HCT116 (cell line): Measurements from ENCODE around the gene BCKDK. TPM values are rescaled to one million over a fixed set of nuclear protein-coding genes. Genes with fewer than 3 reads are reported as not detected.
"Not testable (repeated sequence)": the region's sequence is repeated elsewhere in the genome, so short reads cannot be mapped to it uniquely, and the experiment has no call there.

Experiments used
- ATAC-seq: fragments of 200-7000 bp; cut with Tn5 transposase; 2 replicates; pipeline ENCODE4 v1.9.1; 2020; ENCODE audit warnings: mild to moderate bottlenecking, moderate library complexity
- BruUV-seq: library from RNA; stranded (reverse); fragments of 400-500 nt; replicated peaks from 2 replicates; lab custom pipeline; 2021; lab: Mats Ljungman, UMichigan
- CTCF ChIA-PET: fragments of 300-600 bp; sonication (Branson Sonifier 250); formaldehyde crosslinking; loops from one replicate; lab custom pipeline; 2021; ENCODE audit warnings: antibody characterized with exemption; lab: Charles Lee
- POLR2A ChIA-PET: fragments of 300-600, 350-600 bp; sonication (Branson Sonifier 250); formaldehyde crosslinking; loops from one replicate; lab custom pipeline; 2021; ENCODE audit warnings: antibody characterized with exemption; lab: Charles Lee
- RAD21 ChIA-PET, 2 experiments: fragments of 300-600 bp; sonication (Branson Sonifier 250); formaldehyde crosslinking; loops; one replicate each; lab custom pipeline; 2023; ENCODE audit warnings: low total read pairs in 2 of 2; ENCODE audit not compliant: uncharacterized antibody in 2 of 2, unreplicated experiment in 2 of 2, low non-redundant PET in 1 of 2; lab: Charles Lee
- DNase-seq: peaks from one replicate; pipeline ENCODE4 v3.0.0-alpha.2; 2010; ENCODE audit warnings: low read depth, low spot score
- H2AFZ ChIP-seq: fragments of 200-600 bp; shearing (Covaris generic), sonication (generic); 2 replicates; pipeline ENCODE4 v1.6.1; 2017; ENCODE audit warnings: low read depth, mixed run types, mixed read lengths, antibody characterized with exemption, low read length; ENCODE audit not compliant: poor library complexity, severe bottlenecking
- H3K27ac ChIP-seq: 2 replicates; pipeline ENCODE4 v1.5.1; 2012; ENCODE audit warnings: low read depth, low read length
- H3K27me3 ChIP-seq: fragments of 200-600 bp; sonication (generic); 2 replicates; pipeline ENCODE4 v1.6.1; 2016; ENCODE audit warnings: mixed run types, low read length, mixed read lengths; ENCODE audit not compliant: insufficient read depth
- H3K36me3 ChIP-seq, 2 experiments: fragments of 200-500 bp in 1 of 2; fragments of 200-600 bp in 1 of 2; sonication (Bioruptor generic) in 1 of 2; sonication (generic) in 1 of 2; 2 replicates each; pipeline versions ENCODE4 v1.5.1 to v1.6.1; 2014 to 2016; ENCODE audit warnings: low read length in 2 of 2, inconsistent platforms in 1 of 2, mixed read lengths in 1 of 2, mixed run types in 1 of 2; ENCODE audit not compliant: insufficient read depth in 2 of 2, control insufficient read depth in 1 of 2
- H3K4me1 ChIP-seq, 2 experiments: fragments of 200-600 bp in 1 of 2; sonication (generic) in 1 of 2; 2 replicates each; pipeline versions ENCODE4 v1.5.1 to v1.6.1; 2012 to 2017; ENCODE audit warnings: low read length in 2 of 2, inconsistent platforms in 1 of 2, mild to moderate bottlenecking in 1 of 2, mixed read lengths in 1 of 2, mixed run types in 1 of 2, moderate library complexity in 1 of 2; ENCODE audit not compliant: insufficient read depth in 2 of 2, control insufficient read depth in 1 of 2
- H3K4me2 ChIP-seq: fragments of 200-600 bp; sonication (generic); 2 replicates; pipeline ENCODE4 v1.6.1; 2017; ENCODE audit warnings: mixed run types, low read length, mixed read lengths
- H3K4me3 ChIP-seq, 2 experiments: fragments of 200-600 bp in 1 of 2; sonication (generic) in 1 of 2; replicated peaks in 1 of 2; 2 replicates each; pipeline ENCODE4 v1.5.1; 2011 to 2016; ENCODE audit warnings: low read length in 2 of 2, control low read depth in 1 of 2, low read depth in 1 of 2, mild to moderate bottlenecking in 1 of 2, mixed read lengths in 1 of 2, mixed run types in 1 of 2
- H3K79me2 ChIP-seq: fragments of 200-600 bp; sonication (generic); 2 replicates; pipeline ENCODE4 v1.6.1; 2017; ENCODE audit warnings: mild to moderate bottlenecking, mixed run types, low read length, moderate library complexity, mixed read lengths; ENCODE audit not compliant: insufficient read depth
- H3K9ac ChIP-seq: fragments of 200-600 bp; sonication (generic); 2 replicates; pipeline ENCODE4 v1.6.1; 2016; ENCODE audit warnings: low read length, mixed read lengths
- H3K9me2 ChIP-seq: fragments of 200-600 bp; sonication (generic), shearing (Covaris generic); 2 replicates; pipeline ENCODE4 v1.6.1; 2017; ENCODE audit warnings: mixed run types, mild to moderate bottlenecking, moderate library complexity; ENCODE audit not compliant: insufficient read depth
- H3K9me3 ChIP-seq, 2 experiments: fragments of 200-500 bp in 1 of 2; fragments of 200-600 bp in 1 of 2; sonication (Bioruptor generic) in 1 of 2; sonication (generic) in 1 of 2; 2 replicates each; pipeline ENCODE4 v1.6.1; 2014 to 2017; ENCODE audit warnings: low read length in 2 of 2, mixed read lengths in 2 of 2, inconsistent platforms in 1 of 2, low read depth in 1 of 2, mild to moderate bottlenecking in 1 of 2, mixed run types in 1 of 2, moderate library complexity in 1 of 2; ENCODE audit not compliant: control insufficient read depth in 1 of 2, insufficient read depth in 1 of 2
- H4K20me1 ChIP-seq: fragments of 200-600 bp; sonication (generic), shearing (Covaris generic); 2 replicates; pipeline ENCODE4 v1.6.1; 2017; ENCODE audit warnings: mixed run types, mild to moderate bottlenecking, moderate library complexity; ENCODE audit not compliant: insufficient read depth
- CBX3 ChIP-seq: IDR thresholded peaks from 2 replicates; pipeline ENCODE4 v1.6.1; 2012; ENCODE audit warnings: low read depth
- CEBPB ChIP-seq: IDR thresholded peaks from 2 replicates; pipeline ENCODE4 v1.6.1; 2012; ENCODE audit warnings: low read depth
- EGR1 ChIP-seq: IDR thresholded peaks from 2 replicates; pipeline ENCODE4 v1.6.1; 2012; ENCODE audit warnings: low read depth
- EZH2phosphoT487 ChIP-seq: fragments of 200-600 bp; IDR thresholded peaks from 2 replicates; pipeline ENCODE4 v1.6.1; 2018; ENCODE audit warnings: antibody characterized with exemption, borderline replicate concordance
- JUND ChIP-seq: IDR thresholded peaks from 2 replicates; pipeline ENCODE4 v1.6.1; 2012
- POLR2A ChIP-seq: IDR thresholded peaks from 2 replicates; pipeline ENCODE4 v1.7.0; 2011; ENCODE audit warnings: borderline replicate concordance; ENCODE audit not compliant: insufficient read depth, insufficient read length; ENCODE audit errors: extremely low read depth
- RAD21 ChIP-seq: IDR thresholded peaks from 2 replicates; pipeline ENCODE4 v1.6.1; 2012; ENCODE audit warnings: low read depth, mild to moderate bottlenecking
- SIN3A ChIP-seq: IDR thresholded peaks from 2 replicates; pipeline ENCODE4 v1.6.1; 2012; ENCODE audit warnings: low read depth
- SP1 ChIP-seq: IDR thresholded peaks from 2 replicates; pipeline ENCODE4 v1.6.1; 2012; ENCODE audit warnings: low read depth
- ZNF274 ChIP-seq: fragments of 200-500 bp; sonication (Bioruptor generic); IDR thresholded peaks from 2 replicates; pipeline ENCODE4 v1.6.1; 2014; ENCODE audit warnings: mild to moderate bottlenecking, low read depth, low read length, inconsistent platforms
- intact Hi-C: fragments of 100-400 bp; cut with micrococcal nuclease; formaldehyde crosslinking; loops from 2 replicates; pipeline ENCODE4 v1.10.0; 2022
- total RNA-seq: library from RNA; stranded (reverse); gene quantifications from one replicate; pipeline ENCODE4 v1.2.1, GENCODE V29; 2021; ENCODE audit not compliant: unreplicated experiment
- TF ChIP-seq, protein P1 (sequence below), 3 experiments: fragments of 200-600 bp in 1 of 3; sonication (generic) in 1 of 3; IDR thresholded peaks in 2 of 3; conservative IDR thresholded peaks in 1 of 3; 2 replicates each; pipeline ENCODE4 v1.5.1; 2012 to 2017; ENCODE audit warnings: low read depth in 2 of 3, low read length in 2 of 3, antibody characterized with exemption in 1 of 3, borderline replicate concordance in 1 of 3, control low read depth in 1 of 3, mild to moderate bottlenecking in 1 of 3, mixed read lengths in 1 of 3, mixed run types in 1 of 3, moderate library complexity in 1 of 3; ENCODE audit not compliant: insufficient read depth in 1 of 3
- TF ChIP-seq, protein P2 (sequence below): IDR thresholded peaks from 2 replicates; pipeline ENCODE4 v1.6.1; 2012
- TF ChIP-seq, protein P3 (sequence below): IDR thresholded peaks from 2 replicates; pipeline ENCODE4 v1.6.1; 2012; ENCODE audit warnings: low read depth

The BCKDK gene
- total RNA-seq, 1 experiment from 2014 or later, result 60.7 TPM

DNA sequence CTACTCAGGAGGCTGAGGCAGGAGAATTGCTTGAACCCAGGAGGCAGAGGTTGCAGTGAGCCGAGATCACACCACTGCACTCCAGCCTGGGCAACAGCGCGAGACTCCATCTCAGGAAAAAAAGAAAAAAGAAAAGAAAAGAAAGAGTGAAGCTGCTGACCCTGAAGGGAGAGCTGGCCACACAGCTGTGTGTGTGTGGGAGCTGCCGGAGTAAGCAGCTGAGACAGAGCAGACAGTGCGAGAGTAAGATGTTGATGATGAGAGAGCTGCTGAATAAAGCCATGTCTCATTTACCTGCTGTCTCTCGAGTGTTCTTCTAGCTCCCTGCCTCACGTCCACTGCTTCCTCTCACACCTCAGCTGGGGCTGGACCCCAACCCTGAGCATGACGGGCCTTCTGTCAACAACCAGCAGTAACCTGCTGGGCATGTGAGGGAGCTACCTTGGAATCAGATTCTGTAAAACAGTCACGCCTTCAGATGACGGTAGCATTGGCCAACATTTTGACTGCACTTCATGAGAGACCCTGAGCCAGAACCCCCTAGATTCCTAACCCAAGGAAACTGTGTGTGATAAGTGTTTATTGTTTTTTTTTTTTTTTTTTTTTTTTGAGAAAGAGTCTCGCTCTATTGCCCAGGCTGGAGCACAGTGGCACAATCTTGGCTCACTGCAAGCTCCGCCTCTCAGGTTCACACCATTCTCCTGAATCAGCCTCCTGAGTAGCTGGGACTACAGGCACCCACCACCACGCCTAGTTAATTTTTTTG, 7.1 kb upstream of the BCKDK start:
- H3K9me3 ChIP-seq, H3K79me2 ChIP-seq, H3K27ac ChIP-seq, H3K9me2 ChIP-seq, H3K27me3 ChIP-seq, H3K36me3 ChIP-seq, ATAC-seq, DNase-seq, intact Hi-C loops, BruUV-seq, H2AFZ ChIP-seq, H3K4me3 ChIP-seq, H4K20me1 ChIP-seq, H3K9ac ChIP-seq: not testable (repeated sequence)
- ChIA-PET RAD21 (interaction anchor here in 1 of 2 experiments (0.6 to 0.7 kb wide), 2 partner anchors 10 to 244 kb away, joined by 3 to 4 read pairs; no protein-coding TSS in a partner anchor), CTCF (interaction anchor here (1.5 to 2.2 kb wide), 2 partner anchors 41 to 116 kb away, joined by 3 to 7 read pairs; partner anchors contain the start of gene HSD3B7), POLR2A (interaction anchor here (0.6 to 3.5 kb wide), 3 partner anchors 16 to 70 kb away, joined by 4 to 14 read pairs (median 5); partner anchors contain the start of genes KAT8, ZNF646 and ZNF668)
- Histone ChIP-seq H3K4me2 (peak overlapping the region; percentile 17; the same call in 1 of the 2 replicates), H3K4me1 (peaks cover 11 to 18% of the 10 kb centered on the region in 2 experiments; a peak in 3 of 4 replicates)

DNA sequence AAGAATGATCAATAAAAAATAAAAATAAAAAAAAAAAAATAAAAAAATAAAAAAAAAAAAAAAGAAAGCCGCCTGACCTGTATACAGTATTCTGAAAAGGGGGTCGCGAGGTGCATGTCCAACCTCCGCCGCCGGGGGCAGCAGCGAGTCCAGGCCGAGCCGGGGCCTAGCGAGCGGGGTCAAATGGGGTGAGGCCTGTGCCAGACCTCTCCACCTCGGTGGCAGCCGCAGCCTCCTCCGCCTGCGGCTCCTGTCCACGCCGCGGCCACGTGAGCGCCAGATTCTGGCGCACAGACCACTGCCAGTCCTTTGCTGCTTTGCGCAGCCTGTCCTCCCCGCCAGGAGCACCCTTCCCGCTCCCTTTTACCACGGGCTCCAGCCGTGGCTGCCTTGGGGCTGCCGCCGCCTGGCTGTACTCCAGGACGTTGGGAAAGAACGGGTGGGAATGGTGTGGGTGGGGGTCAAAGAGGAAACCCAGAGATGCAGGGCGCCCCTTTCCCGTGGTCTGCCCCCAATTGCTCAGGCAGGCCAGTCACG, 2.4 kb upstream of the BCKDK start:
- peak overlapping the region; percentile 57 for H3K9ac ChIP-seq
- H4K20me1 ChIP-seq, result no peaks in the 10 kb centered on the region
- POLR2A ChIA-PET, result no interaction called here
- peaks cover 16% of the 10 kb centered on the region for H3K79me2 ChIP-seq
- ATAC-seq, result peak; percentile 77
- peak overlapping the region; percentile 73 for H3K4me2 ChIP-seq
- BruUV-seq, result no TSS peak
- intact Hi-C loops, result loop anchor here (5.0 kb wide), 1 partner anchor 337 kb away; the partner anchor contains the start of gene ZNF843
- no peak for DNase-seq
- CTCF ChIA-PET, result no interaction called here
- peaks cover 9 to 15% of the 10 kb centered on the region in 2 experiments for H3K36me3 ChIP-seq
- H3K9me2 ChIP-seq, result no peaks in the 10 kb centered on the region
- RAD21 ChIA-PET, result no interaction called here
- peak overlapping the region; percentile 70; the same call in 1 of the 2 replicates for H3K27ac ChIP-seq
- peak overlapping the region; percentile 78 for H2AFZ ChIP-seq
- H3K4me1 ChIP-seq, result peaks cover 17 to 30% of the 10 kb centered on the region in 2 experiments; a peak in 3 of 4 replicates
- no peaks in the 10 kb centered on the region for H3K27me3 ChIP-seq
- peak overlapping the region; percentile 22 to 33; a peak in 2 of 4 replicates for H3K4me3 ChIP-seq
- H3K9me3 ChIP-seq, result no peaks in the 10 kb centered on the region
- TF ChIP-seq, protein P1, sequence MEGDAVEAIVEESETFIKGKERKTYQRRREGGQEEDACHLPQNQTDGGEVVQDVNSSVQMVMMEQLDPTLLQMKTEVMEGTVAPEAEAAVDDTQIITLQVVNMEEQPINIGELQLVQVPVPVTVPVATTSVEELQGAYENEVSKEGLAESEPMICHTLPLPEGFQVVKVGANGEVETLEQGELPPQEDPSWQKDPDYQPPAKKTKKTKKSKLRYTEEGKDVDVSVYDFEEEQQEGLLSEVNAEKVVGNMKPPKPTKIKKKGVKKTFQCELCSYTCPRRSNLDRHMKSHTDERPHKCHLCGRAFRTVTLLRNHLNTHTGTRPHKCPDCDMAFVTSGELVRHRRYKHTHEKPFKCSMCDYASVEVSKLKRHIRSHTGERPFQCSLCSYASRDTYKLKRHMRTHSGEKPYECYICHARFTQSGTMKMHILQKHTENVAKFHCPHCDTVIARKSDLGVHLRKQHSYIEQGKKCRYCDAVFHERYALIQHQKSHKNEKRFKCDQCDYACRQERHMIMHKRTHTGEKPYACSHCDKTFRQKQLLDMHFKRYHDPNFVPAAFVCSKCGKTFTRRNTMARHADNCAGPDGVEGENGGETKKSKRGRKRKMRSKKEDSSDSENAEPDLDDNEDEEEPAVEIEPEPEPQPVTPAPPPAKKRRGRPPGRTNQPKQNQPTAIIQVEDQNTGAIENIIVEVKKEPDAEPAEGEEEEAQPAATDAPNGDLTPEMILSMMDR (IDR thresholded peaks at IDR 0.05 in 2 of 3, conservative IDR thresholded peaks at IDR 0.05 in 1 of 3; ENCODE audit: borderline replicate concordance in 1 of 3, insufficient read depth in 1 of 3, low read depth in 2 of 3, low read length in 2 of 3), result peak; percentile 38 to 84 (median 58); a peak in 5 of 6 replicates
- TF ChIP-seq RAD21 (peak; percentile 51), SIN3A (no peak), EGR1 (no peak), JUND (no peak), EZH2phosphoT487 (no peak), POLR2A (no peak), CEBPB (no peak), SP1 (no peak), ZNF274 (no peak), CBX3 (no peak)
- TF ChIP-seq, protein P2, sequence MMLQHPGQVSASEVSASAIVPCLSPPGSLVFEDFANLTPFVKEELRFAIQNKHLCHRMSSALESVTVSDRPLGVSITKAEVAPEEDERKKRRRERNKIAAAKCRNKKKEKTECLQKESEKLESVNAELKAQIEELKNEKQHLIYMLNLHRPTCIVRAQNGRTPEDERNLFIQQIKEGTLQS, result no peak
- TF ChIP-seq, protein P3, sequence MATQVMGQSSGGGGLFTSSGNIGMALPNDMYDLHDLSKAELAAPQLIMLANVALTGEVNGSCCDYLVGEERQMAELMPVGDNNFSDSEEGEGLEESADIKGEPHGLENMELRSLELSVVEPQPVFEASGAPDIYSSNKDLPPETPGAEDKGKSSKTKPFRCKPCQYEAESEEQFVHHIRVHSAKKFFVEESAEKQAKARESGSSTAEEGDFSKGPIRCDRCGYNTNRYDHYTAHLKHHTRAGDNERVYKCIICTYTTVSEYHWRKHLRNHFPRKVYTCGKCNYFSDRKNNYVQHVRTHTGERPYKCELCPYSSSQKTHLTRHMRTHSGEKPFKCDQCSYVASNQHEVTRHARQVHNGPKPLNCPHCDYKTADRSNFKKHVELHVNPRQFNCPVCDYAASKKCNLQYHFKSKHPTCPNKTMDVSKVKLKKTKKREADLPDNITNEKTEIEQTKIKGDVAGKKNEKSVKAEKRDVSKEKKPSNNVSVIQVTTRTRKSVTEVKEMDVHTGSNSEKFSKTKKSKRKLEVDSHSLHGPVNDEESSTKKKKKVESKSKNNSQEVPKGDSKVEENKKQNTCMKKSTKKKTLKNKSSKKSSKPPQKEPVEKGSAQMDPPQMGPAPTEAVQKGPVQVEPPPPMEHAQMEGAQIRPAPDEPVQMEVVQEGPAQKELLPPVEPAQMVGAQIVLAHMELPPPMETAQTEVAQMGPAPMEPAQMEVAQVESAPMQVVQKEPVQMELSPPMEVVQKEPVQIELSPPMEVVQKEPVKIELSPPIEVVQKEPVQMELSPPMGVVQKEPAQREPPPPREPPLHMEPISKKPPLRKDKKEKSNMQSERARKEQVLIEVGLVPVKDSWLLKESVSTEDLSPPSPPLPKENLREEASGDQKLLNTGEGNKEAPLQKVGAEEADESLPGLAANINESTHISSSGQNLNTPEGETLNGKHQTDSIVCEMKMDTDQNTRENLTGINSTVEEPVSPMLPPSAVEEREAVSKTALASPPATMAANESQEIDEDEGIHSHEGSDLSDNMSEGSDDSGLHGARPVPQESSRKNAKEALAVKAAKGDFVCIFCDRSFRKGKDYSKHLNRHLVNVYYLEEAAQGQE, result no peak
